ENCODE data around the gene B4GAT1.
"Not testable (repeated sequence)": the region's sequence is repeated elsewhere in the genome, so short reads cannot be mapped to it uniquely, and the experiment has no call there.

B4GAT1 gene

GRCh38 chr11:66347425-66348276 lies at the start of gene B4GAT1:
Gene B4GAT1, minus strand, starts transcription at chr11:66347629. Its CDS starts 84 bp downstream, at chr11:66347545.
- peak; percentile 83 for DNase-seq
- Histone ChIP-seq H3K4me3 (ENCODE audit: low read depth, low read length) (peak within 1 kb of the TSS; percentile 89), H3K9me3 (ENCODE audit: severe bottlenecking) (no peaks in the 10 kb centered on the region), H3K36me3 (peaks cover 17% of the 10 kb centered on the region), H3K27me3 (ENCODE audit: insufficient read depth, low read depth, severe bottlenecking) (no peaks in the 10 kb centered on the region), H3K27ac (peak within 1 kb of the TSS; percentile 96)
- TF ChIP-seq, protein P1, sequence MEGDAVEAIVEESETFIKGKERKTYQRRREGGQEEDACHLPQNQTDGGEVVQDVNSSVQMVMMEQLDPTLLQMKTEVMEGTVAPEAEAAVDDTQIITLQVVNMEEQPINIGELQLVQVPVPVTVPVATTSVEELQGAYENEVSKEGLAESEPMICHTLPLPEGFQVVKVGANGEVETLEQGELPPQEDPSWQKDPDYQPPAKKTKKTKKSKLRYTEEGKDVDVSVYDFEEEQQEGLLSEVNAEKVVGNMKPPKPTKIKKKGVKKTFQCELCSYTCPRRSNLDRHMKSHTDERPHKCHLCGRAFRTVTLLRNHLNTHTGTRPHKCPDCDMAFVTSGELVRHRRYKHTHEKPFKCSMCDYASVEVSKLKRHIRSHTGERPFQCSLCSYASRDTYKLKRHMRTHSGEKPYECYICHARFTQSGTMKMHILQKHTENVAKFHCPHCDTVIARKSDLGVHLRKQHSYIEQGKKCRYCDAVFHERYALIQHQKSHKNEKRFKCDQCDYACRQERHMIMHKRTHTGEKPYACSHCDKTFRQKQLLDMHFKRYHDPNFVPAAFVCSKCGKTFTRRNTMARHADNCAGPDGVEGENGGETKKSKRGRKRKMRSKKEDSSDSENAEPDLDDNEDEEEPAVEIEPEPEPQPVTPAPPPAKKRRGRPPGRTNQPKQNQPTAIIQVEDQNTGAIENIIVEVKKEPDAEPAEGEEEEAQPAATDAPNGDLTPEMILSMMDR (IDR thresholded peaks at IDR 0.05; ENCODE audit: low read depth, low read length): no peak

DNA sequence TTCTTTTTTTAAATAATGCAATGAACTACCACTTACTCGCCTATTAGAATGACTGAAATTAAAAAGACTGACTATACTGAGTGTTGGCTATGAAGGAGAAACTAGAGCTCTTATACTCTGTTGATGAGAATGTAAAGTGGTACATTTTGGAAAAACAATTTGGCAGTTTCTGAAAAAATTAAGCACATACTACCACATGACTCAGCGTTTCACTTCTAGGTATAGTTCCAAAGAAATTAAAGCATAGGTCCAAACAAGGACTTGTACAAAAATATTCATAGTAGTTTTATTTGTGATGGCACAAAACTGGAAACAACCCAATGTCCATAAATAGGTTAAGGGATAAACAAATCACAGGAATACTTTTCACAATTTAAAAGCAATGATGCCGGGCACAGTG lies 46.5 kb upstream of the B4GAT1 start:
- Histone ChIP-seq H3K9me3 (ENCODE audit: severe bottlenecking) (no peaks in the 10 kb centered on the region), H3K27me3 (ENCODE audit: insufficient read depth, low read depth, severe bottlenecking) (no peaks in the 10 kb centered on the region), H3K27ac (no peak overlapping the region), H3K4me3 (ENCODE audit: low read depth, low read length) (no peak overlapping the region), H3K36me3 (no peaks in the 10 kb centered on the region)
- no peak for DNase-seq
- TF ChIP-seq, protein P1 (IDR thresholded peaks at IDR 0.05; ENCODE audit: low read depth, low read length): no peak

GRCh38 chr11:66391322-66391721 lies 43.9 kb upstream of the B4GAT1 start:
- H3K36me3 ChIP-seq: no peaks in the 10 kb centered on the region
- H3K27me3 ChIP-seq (ENCODE audit: insufficient read depth, low read depth, severe bottlenecking): no peaks in the 10 kb centered on the region
- DNase-seq: no peak
- H3K27ac ChIP-seq: no peak overlapping the region
- TF ChIP-seq, protein P1 (IDR thresholded peaks at IDR 0.05; ENCODE audit: low read depth, low read length): no peak
- H3K9me3 ChIP-seq (ENCODE audit: severe bottlenecking): no peaks in the 10 kb centered on the region
- no peak overlapping the region for H3K4me3 ChIP-seq (ENCODE audit: low read depth, low read length)

GRCh38 chr11:66388780-66389386 lies 41.5 kb upstream of the B4GAT1 start:
- no peak overlapping the region for H3K4me3 ChIP-seq (ENCODE audit: low read depth, low read length)
- DNase-seq: peak; percentile 82
- H3K9me3 ChIP-seq (ENCODE audit: severe bottlenecking): no peaks in the 10 kb centered on the region
- H3K27me3 ChIP-seq (ENCODE audit: insufficient read depth, low read depth, severe bottlenecking): no peaks in the 10 kb centered on the region
- no peaks in the 10 kb centered on the region for H3K36me3 ChIP-seq
- TF ChIP-seq, protein P1 (IDR thresholded peaks at IDR 0.05; ENCODE audit: low read depth, low read length): peak; percentile 83
- no peak overlapping the region for H3K27ac ChIP-seq

GRCh38 chr11:66386171-66387069 lies 39.0 kb upstream of the B4GAT1 start:
- Histone ChIP-seq H3K4me3 (ENCODE audit: low read depth, low read length) (peak overlapping the region; percentile 46), H3K9me3 (ENCODE audit: severe bottlenecking) (no peaks in the 10 kb centered on the region), H3K27me3 (ENCODE audit: insufficient read depth, low read depth, severe bottlenecking) (no peaks in the 10 kb centered on the region), H3K36me3 (no peaks in the 10 kb centered on the region), H3K27ac (peak overlapping the region; percentile 62)
- TF ChIP-seq, protein P1 (IDR thresholded peaks at IDR 0.05; ENCODE audit: low read depth, low read length): peak; percentile 87
- peak; percentile 90 for DNase-seq

DNA sequence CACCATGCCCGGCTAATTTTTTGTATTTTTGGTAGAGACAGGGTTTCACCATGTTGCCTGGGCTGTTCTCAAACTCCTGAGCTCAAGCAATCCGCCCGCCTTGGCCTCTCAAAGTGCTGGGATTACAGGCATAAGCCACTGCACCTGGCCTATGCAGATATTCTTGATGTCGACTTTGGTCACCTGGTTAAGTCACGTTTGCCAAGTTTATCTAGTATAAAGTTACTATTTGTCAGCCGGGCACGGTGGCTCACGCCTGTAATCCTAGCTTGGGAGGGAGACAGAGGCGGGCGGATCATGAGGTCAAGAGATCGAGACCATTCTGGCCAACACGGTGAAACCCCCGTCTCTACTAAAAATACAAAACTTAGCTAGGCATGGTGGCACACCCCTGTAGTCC lies 36.9 kb upstream of the B4GAT1 start:
- not testable (repeated sequence) for H3K9me3 ChIP-seq (ENCODE audit: severe bottlenecking); DNase-seq; H3K27me3 ChIP-seq (ENCODE audit: insufficient read depth, low read depth, severe bottlenecking); H3K27ac ChIP-seq; H3K36me3 ChIP-seq; H3K4me3 ChIP-seq (ENCODE audit: low read depth, low read length)

GRCh38 chr11:66380264-66380663 lies 32.8 kb upstream of the B4GAT1 start:
- peak; percentile 60 for DNase-seq
- not testable (repeated sequence) for H3K9me3 ChIP-seq (ENCODE audit: severe bottlenecking); H3K27me3 ChIP-seq (ENCODE audit: insufficient read depth, low read depth, severe bottlenecking); H3K36me3 ChIP-seq; H3K4me3 ChIP-seq (ENCODE audit: low read depth, low read length)
- peak overlapping the region; percentile 35 for H3K27ac ChIP-seq

- not testable (repeated sequence) for H3K4me3 ChIP-seq (ENCODE audit: low read depth, low read length); H3K27me3 ChIP-seq (ENCODE audit: insufficient read depth, low read depth, severe bottlenecking); H3K9me3 ChIP-seq (ENCODE audit: severe bottlenecking); H3K36me3 ChIP-seq; DNase-seq
- peak overlapping the region; percentile 92 for H3K27ac ChIP-seq
These were observed 26.4 kb upstream of the B4GAT1 start for GRCh38 chr11:66373690-66374287.
